ENCODE data around the gene GIPC2.

The GIPC2 gene

GRCh38 chr1:78136680-78137079 lies 90.9 kb downstream of the GIPC2 start:
- H4K20me1 ChIP-seq (ENCODE audit: control insufficient read depth, insufficient read depth, low read depth, low read length) = no peaks in the 10 kb centered on the region
- no peaks in the 10 kb centered on the region for H3K9me2 ChIP-seq (replicated peaks; ENCODE audit: control insufficient read depth, low read length)
- no peak for TF ChIP-seq EZH2phosphoT487 (IDR thresholded peaks at IDR 0.05; ENCODE audit: borderline replicate concordance, low read length)
- TF ChIP-seq, protein P1, sequence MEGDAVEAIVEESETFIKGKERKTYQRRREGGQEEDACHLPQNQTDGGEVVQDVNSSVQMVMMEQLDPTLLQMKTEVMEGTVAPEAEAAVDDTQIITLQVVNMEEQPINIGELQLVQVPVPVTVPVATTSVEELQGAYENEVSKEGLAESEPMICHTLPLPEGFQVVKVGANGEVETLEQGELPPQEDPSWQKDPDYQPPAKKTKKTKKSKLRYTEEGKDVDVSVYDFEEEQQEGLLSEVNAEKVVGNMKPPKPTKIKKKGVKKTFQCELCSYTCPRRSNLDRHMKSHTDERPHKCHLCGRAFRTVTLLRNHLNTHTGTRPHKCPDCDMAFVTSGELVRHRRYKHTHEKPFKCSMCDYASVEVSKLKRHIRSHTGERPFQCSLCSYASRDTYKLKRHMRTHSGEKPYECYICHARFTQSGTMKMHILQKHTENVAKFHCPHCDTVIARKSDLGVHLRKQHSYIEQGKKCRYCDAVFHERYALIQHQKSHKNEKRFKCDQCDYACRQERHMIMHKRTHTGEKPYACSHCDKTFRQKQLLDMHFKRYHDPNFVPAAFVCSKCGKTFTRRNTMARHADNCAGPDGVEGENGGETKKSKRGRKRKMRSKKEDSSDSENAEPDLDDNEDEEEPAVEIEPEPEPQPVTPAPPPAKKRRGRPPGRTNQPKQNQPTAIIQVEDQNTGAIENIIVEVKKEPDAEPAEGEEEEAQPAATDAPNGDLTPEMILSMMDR (IDR thresholded peaks at IDR 0.05; ENCODE audit: low read depth, low read length, poor library complexity, severe bottlenecking) = no peak
- no peaks in the 10 kb centered on the region for H3K4me1 ChIP-seq (ENCODE audit: control insufficient read depth, low read length)
- H3F3A ChIP-seq (ENCODE audit: control insufficient read depth, insufficient read depth) = no peaks in the 10 kb centered on the region
- peaks cover 12% of the 10 kb centered on the region for H3K27me3 ChIP-seq (ENCODE audit: control insufficient read depth, low read length)
- no peak overlapping the region for H3K4me3 ChIP-seq (ENCODE audit: low read length)
- H3K79me2 ChIP-seq (ENCODE audit: control insufficient read depth, low read length) = no peaks in the 10 kb centered on the region
- no peak overlapping the region for H3K4me2 ChIP-seq (ENCODE audit: low read length)
- H3K36me3 ChIP-seq (ENCODE audit: control insufficient read depth, low read length) = no peaks in the 10 kb centered on the region
- H3K27ac ChIP-seq (ENCODE audit: low read depth, low read length) = no peak overlapping the region
- H3K9me3 ChIP-seq (ENCODE audit: control insufficient read depth, insufficient read depth, low read length) = no peaks in the 10 kb centered on the region

- no peak overlapping the region for H3K4me2 ChIP-seq (ENCODE audit: low read length)
- H3F3A ChIP-seq (ENCODE audit: control insufficient read depth, insufficient read depth) = no peaks in the 10 kb centered on the region
- no peaks in the 10 kb centered on the region; the same call in 1 of the 2 replicates for H3K27me3 ChIP-seq (ENCODE audit: control insufficient read depth, low read length)
- no peaks in the 10 kb centered on the region for H3K36me3 ChIP-seq (ENCODE audit: control insufficient read depth, low read length)
- no peaks in the 10 kb centered on the region for H3K79me2 ChIP-seq (ENCODE audit: control insufficient read depth, low read length)
- TF ChIP-seq, protein P1 (IDR thresholded peaks at IDR 0.05; ENCODE audit: low read depth, low read length, poor library complexity, severe bottlenecking) = no peak
- TF ChIP-seq EZH2phosphoT487 (IDR thresholded peaks at IDR 0.05; ENCODE audit: borderline replicate concordance, low read length) = no peak
- no peak overlapping the region for H3K27ac ChIP-seq (ENCODE audit: low read depth, low read length)
- no peaks in the 10 kb centered on the region for H4K20me1 ChIP-seq (ENCODE audit: control insufficient read depth, insufficient read depth, low read depth, low read length)
- H3K9me3 ChIP-seq (ENCODE audit: control insufficient read depth, insufficient read depth, low read length) = no peaks in the 10 kb centered on the region
- H3K4me3 ChIP-seq (ENCODE audit: low read length) = no peak overlapping the region
- no peaks in the 10 kb centered on the region for H3K4me1 ChIP-seq (ENCODE audit: control insufficient read depth, low read length)
- H3K9me2 ChIP-seq (replicated peaks; ENCODE audit: control insufficient read depth, low read length) = no peaks in the 10 kb centered on the region
Observed at GRCh38 chr1:78141531-78142231, 95.9 kb downstream of the GIPC2 start.

GRCh38 chr1:78142736-78143135 lies 97.0 kb downstream of the GIPC2 start:
- Histone ChIP-seq H3K36me3 (ENCODE audit: control insufficient read depth, low read length) (no peaks in the 10 kb centered on the region), H3K27me3 (ENCODE audit: control insufficient read depth, low read length) (no peaks in the 10 kb centered on the region; the same call in 1 of the 2 replicates), H4K20me1 (ENCODE audit: control insufficient read depth, insufficient read depth, low read depth, low read length) (no peaks in the 10 kb centered on the region), H3K79me2 (ENCODE audit: control insufficient read depth, low read length) (no peaks in the 10 kb centered on the region), H3K4me1 (ENCODE audit: control insufficient read depth, low read length) (no peaks in the 10 kb centered on the region), H3K27ac (ENCODE audit: low read depth, low read length) (no peak overlapping the region), H3K9me2 (replicated peaks; ENCODE audit: control insufficient read depth, low read length) (no peaks in the 10 kb centered on the region), H3K4me2 (ENCODE audit: low read length) (peak overlapping the region; percentile 8; the same call in 1 of the 2 replicates), H3K4me3 (ENCODE audit: low read length) (no peak overlapping the region), H3K9me3 (ENCODE audit: control insufficient read depth, insufficient read depth, low read length) (no peaks in the 10 kb centered on the region), H3F3A (ENCODE audit: control insufficient read depth, insufficient read depth) (no peaks in the 10 kb centered on the region)
- TF ChIP-seq EZH2phosphoT487 (IDR thresholded peaks at IDR 0.05; ENCODE audit: borderline replicate concordance, low read length) = no peak
- TF ChIP-seq, protein P1 (IDR thresholded peaks at IDR 0.05; ENCODE audit: low read depth, low read length, poor library complexity, severe bottlenecking) = no peak
